Activated CD4-positive, alpha-beta T cell treated with anti-CD3 and anti-CD28 coated beads for 4 hours (primary cell): Measurements from ENCODE around the gene ATP5MC3.
"Not testable (repeated sequence)": the region's sequence is repeated elsewhere in the genome, so short reads cannot be mapped to it uniquely, and the experiment has no call there.

Experiments
- DNase-seq, 2 donors: peaks; one replicate each; pipeline ENCODE4 v3.0.0-alpha.2; 2020

ATP5MC3 gene

DNA sequence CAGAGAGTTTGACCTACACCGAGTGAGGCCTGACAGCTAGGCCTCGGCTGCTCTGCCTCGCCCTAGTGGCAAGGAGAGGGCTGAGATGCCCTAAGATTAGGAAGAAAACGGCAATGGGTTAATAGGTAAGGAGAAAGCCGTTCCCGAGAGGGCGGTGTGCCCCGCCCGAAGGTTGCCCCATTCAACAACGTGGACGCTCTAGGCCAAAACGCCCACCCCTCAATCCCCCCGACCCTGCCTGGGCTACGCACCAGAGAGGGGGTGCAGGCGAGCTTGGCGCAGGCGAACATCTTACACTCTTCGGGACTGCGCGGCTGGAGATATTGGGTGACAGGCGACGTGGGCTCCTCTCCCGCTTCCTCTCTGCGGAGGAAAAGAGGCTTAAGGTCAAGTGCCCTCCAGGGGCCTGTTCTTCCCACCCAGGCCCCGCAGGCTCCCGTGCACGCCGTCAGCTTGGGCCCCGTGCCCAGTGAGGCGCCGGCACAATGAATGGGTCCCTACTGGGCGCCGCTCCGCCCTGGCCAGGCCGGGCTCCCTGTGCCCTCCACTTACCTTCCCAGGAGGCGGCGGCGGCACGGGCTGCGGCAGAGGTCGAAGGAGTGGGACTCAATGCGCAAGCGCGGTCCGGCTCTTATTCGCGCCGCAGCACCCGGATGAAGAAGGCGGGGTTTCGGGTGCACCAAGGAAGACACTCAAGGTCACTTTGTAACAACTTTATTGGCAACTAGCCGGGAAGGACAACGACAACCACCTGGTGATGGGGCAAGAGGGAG is at the start of gene ATP5MC3:
ATP5MC3 (minus strand) TSS at position 607 of the 773 bp plus-strand sequence; CDS start at position 290, 317 bp downstream.
- DNase-seq = peak; percentile 91

- DNase-seq = not testable (repeated sequence)
Measured at GRCh38 chr2:175228601-175229000, 47.1 kb upstream of the ATP5MC3 start.

DNA sequence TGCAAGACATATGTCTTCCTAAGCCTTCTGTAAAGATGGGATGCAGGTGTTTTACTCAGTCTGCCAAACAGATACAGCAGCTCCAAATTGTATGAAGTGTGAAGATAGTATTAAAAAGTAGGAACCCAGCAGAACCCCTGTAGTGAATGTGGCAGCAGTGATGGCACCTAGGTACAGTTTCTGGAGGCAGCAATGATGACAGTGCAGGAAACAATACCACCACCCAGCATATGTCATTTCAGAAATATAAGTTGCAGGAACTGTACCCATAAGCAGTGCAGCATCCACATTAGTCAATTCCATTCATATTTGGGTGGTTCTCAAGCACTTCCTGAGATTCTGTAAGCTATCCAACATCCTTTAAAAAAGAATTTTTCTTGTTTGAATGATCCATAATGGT is 46.7 kb upstream of the ATP5MC3 start:
- DNase-seq = no peak

DNA sequence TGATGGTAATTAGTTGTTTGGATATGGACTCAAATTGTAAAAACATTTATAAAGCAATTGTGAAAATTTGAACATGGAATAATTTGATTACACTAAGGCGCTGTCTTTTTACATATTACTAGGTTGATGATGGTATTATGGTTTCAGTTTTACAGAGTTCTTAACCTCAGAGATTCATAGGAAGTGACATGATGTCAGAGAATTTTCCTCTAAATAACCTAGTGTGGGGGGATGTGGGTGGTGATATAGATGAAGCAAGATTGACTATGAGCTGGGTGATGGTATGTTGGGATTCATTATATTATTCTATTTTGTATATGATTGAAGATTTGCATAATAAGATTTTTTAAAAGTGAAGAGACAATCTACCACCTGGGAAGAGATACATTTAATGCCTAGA is 45.9 kb upstream of the ATP5MC3 start:
- DNase-seq = no peak

DNA sequence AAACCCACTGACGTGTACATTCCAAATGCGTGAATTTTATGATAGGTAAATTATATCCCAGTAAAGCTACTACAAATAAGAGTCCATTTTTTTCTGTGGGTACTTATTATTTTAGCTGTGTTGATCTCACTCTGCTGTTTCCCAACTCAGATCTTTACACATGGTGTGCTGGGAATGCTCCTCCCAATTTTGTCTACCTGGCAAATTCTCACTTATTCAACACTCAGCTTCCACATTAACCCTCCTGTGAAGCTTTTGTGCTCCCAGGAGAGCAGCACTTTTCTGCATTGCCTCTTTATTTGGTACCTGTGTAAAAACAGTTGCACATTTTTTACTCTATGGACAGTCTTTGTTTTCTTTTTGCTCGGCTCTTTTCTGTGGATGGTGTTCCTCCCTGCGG is 38.6 kb upstream of the ATP5MC3 start:
- no peak for DNase-seq

GRCh38 chr2:175218551-175218950 is 37.0 kb upstream of the ATP5MC3 start:
- no peak for DNase-seq

GRCh38 chr2:175207741-175208438 is 26.4 kb upstream of the ATP5MC3 start:
- DNase-seq = no peak

- DNase-seq = no peak
Measured at GRCh38 chr2:175206866-175207265, 25.4 kb upstream of the ATP5MC3 start.

- no peak for DNase-seq
Measured at GRCh38 chr2:175205523-175205922, 24.0 kb upstream of the ATP5MC3 start.

- DNase-seq = peak; percentile 28 to 38
Measured at GRCh38 chr2:175203621-175204496, 22.3 kb upstream of the ATP5MC3 start.

GRCh38 chr2:175195012-175195411 is 13.5 kb upstream of the ATP5MC3 start:
- no peak for DNase-seq

DNA sequence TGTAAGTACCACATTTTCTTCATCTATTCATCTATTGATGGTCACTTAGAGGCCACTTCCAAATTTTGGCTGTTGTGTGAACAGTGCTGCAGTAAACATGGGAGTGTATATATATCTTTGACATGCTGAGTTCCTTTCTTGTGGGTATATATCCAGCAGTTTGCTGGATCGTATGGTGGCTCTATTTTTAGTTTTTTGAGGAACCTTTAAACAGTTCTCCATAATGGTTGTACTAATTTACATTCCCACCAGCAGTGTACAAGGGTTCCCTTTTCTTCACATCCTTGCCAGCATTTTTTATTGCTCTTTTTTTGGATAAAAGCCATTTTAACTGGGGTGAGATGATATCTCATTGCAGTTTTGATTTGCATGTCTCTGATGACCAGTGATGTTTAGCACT is 7.3 kb upstream of the ATP5MC3 start:
- DNase-seq = no peak

DNA sequence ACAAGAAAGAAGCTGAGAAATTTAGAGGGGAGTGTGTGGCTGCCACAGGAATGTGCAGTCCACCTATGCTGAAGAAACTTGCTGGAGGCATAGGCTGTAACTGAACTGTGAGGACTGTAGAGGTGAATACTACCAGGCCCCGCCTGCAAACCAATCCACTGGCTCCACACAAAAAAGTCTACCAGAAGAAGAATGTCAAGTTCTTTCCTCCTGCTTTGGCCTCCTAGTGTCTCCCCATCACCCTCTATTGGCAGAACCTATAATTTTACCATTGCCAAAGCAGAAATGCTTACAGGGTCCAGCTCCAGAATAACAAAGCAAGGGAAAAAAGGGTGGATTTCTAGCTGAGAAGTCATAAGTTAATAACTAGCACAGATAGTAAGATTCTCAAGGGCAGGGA is 5.9 kb upstream of the ATP5MC3 start:
- no peak for DNase-seq

DNA sequence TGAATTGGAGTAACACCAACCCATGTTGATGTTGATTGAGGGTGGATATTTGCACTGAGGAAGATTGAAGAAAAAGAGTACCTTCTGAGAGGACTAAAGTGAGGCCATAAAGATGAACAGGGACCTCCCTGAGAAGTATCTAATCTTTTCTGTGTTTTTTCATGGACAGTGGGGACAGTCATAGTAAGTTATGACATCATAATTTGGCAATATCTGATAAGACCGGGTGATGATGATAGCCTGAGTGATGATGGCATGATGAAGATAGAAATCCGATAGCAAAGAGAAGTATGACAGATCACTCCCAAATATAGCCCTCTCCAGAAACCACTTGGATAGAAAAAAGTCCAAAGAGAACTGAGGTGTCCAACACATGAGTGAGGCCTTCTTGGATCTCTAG is 2.2 kb upstream of the ATP5MC3 start:
- no peak for DNase-seq

- DNase-seq = no peak
Measured at GRCh38 chr2:175181877-175182308, 383 bp upstream of the ATP5MC3 start.

GRCh38 chr2:175180701-175181103 is 808 bp downstream of the ATP5MC3 start:
- peak; percentile 55 to 56 for DNase-seq

GRCh38 chr2:175176624-175177023 is 4.9 kb downstream of the ATP5MC3 start:
- no peak for DNase-seq

- DNase-seq = no peak
Measured at GRCh38 chr2:175175896-175176295, 5.6 kb downstream of the ATP5MC3 start.

- no peak for DNase-seq
Measured at GRCh38 chr2:175175320-175175719, 6.2 kb downstream of the ATP5MC3 start.

- no peak for DNase-seq
Measured at GRCh38 chr2:175170659-175171304, 10.7 kb downstream of the ATP5MC3 start.

- no peak for DNase-seq
Measured at GRCh38 chr2:175169191-175169590, 12.3 kb downstream of the ATP5MC3 start.

- DNase-seq = no peak
Measured at GRCh38 chr2:175168564-175168945, 13.0 kb downstream of the ATP5MC3 start.
